ENCODE results near the gene BUD13. TPM values are rescaled to one million over a fixed set of nuclear protein-coding genes. Genes with fewer than 3 reads are reported as not detected.

BUD13 gene
- total and polyA plus RNA-seq, 2 of the 13 experiments (the other 11 are each of a cell fraction or from before 2014, with no cell fraction given): 13.3 to 25.9 TPM

DNA sequence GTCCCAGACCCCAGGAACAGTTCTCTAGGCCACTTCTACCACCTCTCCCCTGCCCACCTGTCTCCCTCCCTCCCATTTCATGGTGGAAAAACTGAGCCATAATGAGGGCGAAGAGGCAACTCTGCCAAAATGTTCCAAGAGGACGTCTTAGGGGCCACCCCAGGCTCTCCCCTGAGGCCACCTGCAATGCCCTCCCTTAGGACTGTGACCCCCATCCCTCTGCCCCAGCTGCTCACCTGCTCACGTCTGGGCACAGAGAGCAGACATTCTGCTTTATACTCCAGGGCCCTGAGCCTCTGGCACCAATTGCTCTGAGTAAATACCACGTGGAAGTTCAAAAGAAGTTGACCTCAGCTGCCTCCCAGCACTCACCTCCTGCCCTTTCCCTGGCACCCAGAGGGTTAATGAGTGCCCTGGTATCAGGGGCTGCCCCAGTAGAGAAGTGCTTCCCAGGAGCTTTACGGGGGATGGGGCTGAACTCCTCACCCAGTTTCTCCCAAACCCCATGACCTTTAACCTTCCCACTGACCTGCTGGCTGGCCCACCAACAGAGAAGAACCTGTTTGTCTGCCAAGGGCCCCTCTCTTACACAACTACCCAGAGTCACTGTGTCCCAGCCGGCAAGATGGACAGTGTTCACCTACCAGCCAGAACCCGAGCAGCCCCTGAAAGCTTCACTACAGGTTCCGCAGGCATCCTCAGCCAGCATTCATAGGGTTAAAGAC lies 19.5 kb upstream of the BUD13 start:
- ChIA-PET CTCF (ENCODE audit: low intra/inter-chr PET ratio, low total read pairs) (interaction anchor here (0.9 to 2.6 kb wide), 6 partner anchors 34 to 314 kb away, joined by 3 to 23 read pairs (median 8); partner anchors contain the start of gene APOC3), POLR2A (interaction anchor here (0.8 to 17.3 kb wide), 8 partner anchors 15 to 388 kb away, joined by 3 to 1365 read pairs (median 6); partner anchors contain the start of genes APOA1, APOA4, APOC3 and SIK3)
- no TSS peak for BruUV-seq (replicated peaks)
- TF ChIP-seq, protein P1, sequence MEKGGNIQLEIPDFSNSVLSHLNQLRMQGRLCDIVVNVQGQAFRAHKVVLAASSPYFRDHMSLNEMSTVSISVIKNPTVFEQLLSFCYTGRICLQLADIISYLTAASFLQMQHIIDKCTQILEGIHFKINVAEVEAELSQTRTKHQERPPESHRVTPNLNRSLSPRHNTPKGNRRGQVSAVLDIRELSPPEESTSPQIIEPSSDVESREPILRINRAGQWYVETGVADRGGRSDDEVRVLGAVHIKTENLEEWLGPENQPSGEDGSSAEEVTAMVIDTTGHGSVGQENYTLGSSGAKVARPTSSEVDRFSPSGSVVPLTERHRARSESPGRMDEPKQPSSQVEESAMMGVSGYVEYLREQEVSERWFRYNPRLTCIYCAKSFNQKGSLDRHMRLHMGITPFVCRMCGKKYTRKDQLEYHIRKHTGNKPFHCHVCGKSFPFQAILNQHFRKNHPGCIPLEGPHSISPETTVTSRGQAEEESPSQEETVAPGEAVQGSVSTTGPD (CRISPR knock-in tag; IDR thresholded peaks at IDR 0.05): peak; percentile 17; the same call in 1 of the 2 replicates
- TF ChIP-seq, protein P2, sequence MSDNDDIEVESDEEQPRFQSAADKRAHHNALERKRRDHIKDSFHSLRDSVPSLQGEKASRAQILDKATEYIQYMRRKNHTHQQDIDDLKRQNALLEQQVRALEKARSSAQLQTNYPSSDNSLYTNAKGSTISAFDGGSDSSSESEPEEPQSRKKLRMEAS (IDR thresholded peaks at IDR 0.05): peak; percentile 88
- peak; percentile 83 for TF ChIP-seq HNF4A (CRISPR knock-in tag; IDR thresholded peaks at IDR 0.05)
- TF ChIP-seq RBFOX2 (IDR thresholded peaks at IDR 0.05; ENCODE audit: low read depth, low read length): peak; percentile 61
- TF ChIP-seq ZNF343 (CRISPR knock-in tag; IDR thresholded peaks at IDR 0.05): peak; percentile 52; the same call in 1 of the 2 replicates
- TF ChIP-seq SNAI1 (CRISPR knock-in tag; IDR thresholded peaks at IDR 0.05; ENCODE audit: borderline replicate concordance): peak; percentile 93
- TF ChIP-seq, protein P3, sequence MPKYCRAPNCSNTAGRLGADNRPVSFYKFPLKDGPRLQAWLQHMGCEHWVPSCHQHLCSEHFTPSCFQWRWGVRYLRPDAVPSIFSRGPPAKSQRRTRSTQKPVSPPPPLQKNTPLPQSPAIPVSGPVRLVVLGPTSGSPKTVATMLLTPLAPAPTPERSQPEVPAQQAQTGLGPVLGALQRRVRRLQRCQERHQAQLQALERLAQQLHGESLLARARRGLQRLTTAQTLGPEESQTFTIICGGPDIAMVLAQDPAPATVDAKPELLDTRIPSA (CRISPR knock-in tag; IDR thresholded peaks at IDR 0.05; ENCODE audit: borderline replicate concordance): peak; percentile 59; the same call in 1 of the 2 replicates
- TF ChIP-seq ISL2 (CRISPR knock-in tag; IDR thresholded peaks at IDR 0.05): peak; percentile 72; the same call in 1 of the 2 replicates
- peak; percentile 37; the same call in 1 of the 2 replicates for TF ChIP-seq MIER3 (CRISPR knock-in tag; IDR thresholded peaks at IDR 0.05; ENCODE audit: borderline replicate concordance)
- TF ChIP-seq NR2C2 (CRISPR knock-in tag; IDR thresholded peaks at IDR 0.05; ENCODE audit: borderline replicate concordance): peak; percentile 94
- TF ChIP-seq ZSCAN20 (CRISPR knock-in tag; IDR thresholded peaks at IDR 0.05; ENCODE audit: borderline replicate concordance): no peak
- peak; percentile 35; the same call in 1 of the 2 replicates for TF ChIP-seq ARHGAP35 (CRISPR knock-in tag; IDR thresholded peaks at IDR 0.05; ENCODE audit: borderline replicate concordance)
- 0 out of 2 replicates have a peak, but pooled peaks have one; percentile 57 for TF ChIP-seq BORCS8-MEF2B (CRISPR knock-in tag; IDR thresholded peaks at IDR 0.05)
- 0 out of 2 replicates have a peak, but pooled peaks have one; percentile 44 for TF ChIP-seq HMG20A (CRISPR knock-in tag; IDR thresholded peaks at IDR 0.05; ENCODE audit: borderline replicate concordance)
- TF ChIP-seq, protein P4, sequence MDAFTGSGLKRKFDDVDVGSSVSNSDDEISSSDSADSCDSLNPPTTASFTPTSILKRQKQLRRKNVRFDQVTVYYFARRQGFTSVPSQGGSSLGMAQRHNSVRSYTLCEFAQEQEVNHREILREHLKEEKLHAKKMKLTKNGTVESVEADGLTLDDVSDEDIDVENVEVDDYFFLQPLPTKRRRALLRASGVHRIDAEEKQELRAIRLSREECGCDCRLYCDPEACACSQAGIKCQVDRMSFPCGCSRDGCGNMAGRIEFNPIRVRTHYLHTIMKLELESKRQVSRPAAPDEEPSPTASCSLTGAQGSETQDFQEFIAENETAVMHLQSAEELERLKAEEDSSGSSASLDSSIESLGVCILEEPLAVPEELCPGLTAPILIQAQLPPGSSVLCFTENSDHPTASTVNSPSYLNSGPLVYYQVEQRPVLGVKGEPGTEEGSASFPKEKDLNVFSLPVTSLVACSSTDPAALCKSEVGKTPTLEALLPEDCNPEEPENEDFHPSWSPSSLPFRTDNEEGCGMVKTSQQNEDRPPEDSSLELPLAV (CRISPR knock-in tag; conservative IDR thresholded peaks at IDR 0.05; ENCODE audit: low read depth): no peak
- TF ChIP-seq NR2F6 (IDR thresholded peaks at IDR 0.05): peak; percentile 99
- peak; percentile 98 for TF ChIP-seq NR2F6 (CRISPR knock-in tag; IDR thresholded peaks at IDR 0.05)
- peak; percentile 87; the same call in 1 of the 2 replicates for TF ChIP-seq ZSCAN31 (CRISPR knock-in tag; IDR thresholded peaks at IDR 0.05; ENCODE audit: low read depth)
- peak; percentile 98 for TF ChIP-seq NR2F2 (IDR thresholded peaks at IDR 0.05; ENCODE audit: borderline replicate concordance, low read depth)
- TF ChIP-seq, protein P5, sequence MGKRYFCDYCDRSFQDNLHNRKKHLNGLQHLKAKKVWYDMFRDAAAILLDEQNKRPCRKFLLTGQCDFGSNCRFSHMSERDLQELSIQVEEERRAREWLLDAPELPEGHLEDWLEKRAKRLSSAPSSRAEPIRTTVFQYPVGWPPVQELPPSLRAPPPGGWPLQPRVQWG (CRISPR knock-in tag; IDR thresholded peaks at IDR 0.05; ENCODE audit: borderline replicate concordance, low read depth): no peak

More for the DNA sequence above, 19.5 kb upstream of the BUD13 start:
- FAIRE-seq (peak; percentile 69), DNase-seq (ENCODE audit: low spot score) (peak; percentile 63), ATAC-seq (peak; percentile 29)
- Histone ChIP-seq H3K27ac (ENCODE audit: extremely low read length, insufficient read depth, low read length) (peak overlapping the region; percentile 87), H3K79me2 (ENCODE audit: insufficient read depth, low read length) (peaks cover 22% of the 10 kb centered on the region), H3K27me3 (ENCODE audit: control insufficient read depth in 1 of 2, insufficient read depth in 2 of 2, low read length in 2 of 2) (no peaks in the 10 kb centered on the region; a peak in 1 of 5 replicates), H3K4me1 (ENCODE audit: insufficient read depth, low read length) (peaks cover 90% of the 10 kb centered on the region), H3K9ac (ENCODE audit: insufficient read depth, low read depth, low read length) (peak overlapping the region; percentile 80), H3K36me3 (replicated peaks in 1 of 2; ENCODE audit: control insufficient read depth in 1 of 2, insufficient read depth in 2 of 2, low read length in 2 of 2) (no peaks in the 10 kb centered on the region), H3K4me2 (ENCODE audit: low read depth, low read length) (peak overlapping the region; percentile 93), H3K9me3 (ENCODE audit: low read length) (no peaks in the 10 kb centered on the region), H4K20me1 (ENCODE audit: insufficient read depth, low read length) (no peaks in the 10 kb centered on the region), H2AFZ (ENCODE audit: low read length) (no peak overlapping the region), H3K4me3 (replicated peaks in 1 of 3; ENCODE audit: insufficient read depth in 1 of 3, low read depth in 2 of 3, low read length in 3 of 3) (peak overlapping the region; percentile 57 to 83 (median 58))
- intact Hi-C loops (cut with micrococcal nuclease; ENCODE audit: unreplicated experiment) (loop anchor here (1.0 kb wide), 2 partner anchors 16 to 314 kb away; no protein-coding TSS in a partner anchor), in situ Hi-C loops (cut with HindIII; ENCODE audit: extremely low pct_ligation_motif_present, low pct_unique_long_range_greater_than_20kb) (loop anchor here (5.0 to 10.0 kb wide), 2 partner anchors 45 to 302 kb away; partner anchors contain the start of genes APOA1 and SIK3)
- 16% methylated on average over 8 of the region's 8 CpGs for WGBS (ENCODE audit: low lambda C conversion rate)

Measured in HepG2 (cell line).